HepG2 (cell line): ENCODE measurements around the gene C11orf42. TPM values are rescaled to one million over a fixed set of nuclear protein-coding genes. Genes with fewer than 3 reads are reported as not detected.

Source experiments
- ATAC-seq: fragments of 200-7000 bp; cut with Tn5 transposase; 3 replicates; pipeline ENCODE4 v1.9.1; 2020; ENCODE audit warnings: mild to moderate bottlenecking, moderate library complexity
- BruUV-seq: library from RNA; stranded (reverse); fragments of 400-500 nt; replicated peaks from 2 replicates; lab custom pipeline; 2021; lab: Mats Ljungman, UMichigan
- CTCF ChIA-PET: fragments of 300-600 bp; formaldehyde crosslinking; extraction: SDS; loops from one replicate; lab custom pipeline; 2021; ENCODE audit warnings: low total read pairs, inconsistent platforms, low intra/inter-chr PET ratio; lab: Yijun Ruan, JAX
- POLR2A ChIA-PET: fragments of 350-600 bp; sonication (Branson Sonifier 250); formaldehyde crosslinking; loops from one replicate; lab custom pipeline; 2020; ENCODE audit warnings: antibody characterized with exemption, inconsistent platforms; lab: Yijun Ruan, JAX
- DNase-seq: peaks from one replicate; pipeline ENCODE4 v3.0.0-alpha.2; 2015; ENCODE audit warnings: low spot score
- FAIRE-seq: peaks from 3 replicates; lab custom pipeline; 2011; peaks lifted over from hg19 to GRCh38; lab: Jason Lieb, UNC
- H2AFZ ChIP-seq: one replicate; pipeline ENCODE4 v1.6.1; 2011; ENCODE audit warnings: low read length, inconsistent platforms
- H3K27ac ChIP-seq: fragments of 300-600 bp; 3 replicates; pipeline ENCODE4 v1.8.0; 2011; ENCODE audit warnings: mixed run types, mild to moderate bottlenecking, mixed read lengths, low read length, inconsistent platforms; ENCODE audit not compliant: insufficient read depth; ENCODE audit errors: extremely low read length
- H3K27me3 ChIP-seq, 2 experiments: fragments of 200-600 bp in 1 of 2; 2 replicates in 1 of 2; 3 replicates in 1 of 2; pipeline versions ENCODE4 v1.6.0 to v1.8.0; 2011; ENCODE audit warnings: low read length in 2 of 2, mild to moderate bottlenecking in 2 of 2, moderate library complexity in 2 of 2, inconsistent platforms in 1 of 2; ENCODE audit not compliant: insufficient read depth in 2 of 2, control insufficient read depth in 1 of 2
- H3K36me3 ChIP-seq, 2 experiments: fragments of 200-600 bp in 1 of 2; replicated peaks in 1 of 2; 2 replicates in 1 of 2; 3 replicates in 1 of 2; pipeline versions ENCODE4 v1.5.1 to v1.8.0; 2011; ENCODE audit warnings: low read length in 2 of 2, inconsistent platforms in 1 of 2; ENCODE audit not compliant: insufficient read depth in 2 of 2, control insufficient read depth in 1 of 2
- H3K4me1 ChIP-seq: 2 replicates; pipeline ENCODE4 v1.5.1; 2012; ENCODE audit warnings: low read length, inconsistent platforms; ENCODE audit not compliant: insufficient read depth
- H3K4me2 ChIP-seq: 2 replicates; pipeline ENCODE4 v1.6.0; 2011; ENCODE audit warnings: low read depth, low read length, inconsistent platforms
- H3K4me3 ChIP-seq, 3 experiments: fragments of 200-600 bp in 1 of 3; sonication (generic), shearing (Covaris generic) in 1 of 3; replicated peaks in 1 of 3; 2 replicates each; pipeline ENCODE4 v1.5.1; 2011 to 2016; ENCODE audit warnings: low read length in 3 of 3, inconsistent platforms in 2 of 3, low read depth in 2 of 3, mild to moderate bottlenecking in 2 of 3, control low read depth in 1 of 3, mixed read lengths in 1 of 3; ENCODE audit not compliant: insufficient read depth in 1 of 3
- H3K79me2 ChIP-seq: one replicate; pipeline ENCODE4 v1.6.1; 2011; ENCODE audit warnings: low read length, inconsistent platforms; ENCODE audit not compliant: insufficient read depth
- H3K9ac ChIP-seq: 2 replicates; pipeline ENCODE4 v1.6.0; 2011; ENCODE audit warnings: mild to moderate bottlenecking, low read depth, low read length, inconsistent platforms; ENCODE audit not compliant: insufficient read depth
- H3K9me3 ChIP-seq: 2 replicates; pipeline ENCODE4 v1.5.1; 2012; ENCODE audit warnings: mild to moderate bottlenecking, low read length
- H4K20me1 ChIP-seq: 2 replicates; pipeline ENCODE4 v1.6.0; 2011; ENCODE audit warnings: inconsistent platforms, mild to moderate bottlenecking, low read length, moderate library complexity; ENCODE audit not compliant: insufficient read depth
- CENPBD1 ChIP-seq: sonication (generic); formaldehyde crosslinking; IDR thresholded peaks from 2 replicates; pipeline ENCODE4 v1.8.0; 2022; ENCODE audit warnings: missing genetic modification reagents, low read depth, mild to moderate bottlenecking, borderline replicate concordance
- CREM ChIP-seq, 2 experiments: sonication (generic) in 1 of 2; formaldehyde crosslinking in 1 of 2; IDR thresholded peaks; 2 replicates each; pipeline versions ENCODE4 v1.4.0 to v1.6.1; 2016 to 2020; ENCODE audit warnings: antibody characterized with exemption in 1 of 2, mild to moderate bottlenecking in 1 of 2, missing genetic modification reagents in 1 of 2
- DRAP1 ChIP-seq: IDR thresholded peaks from 2 replicates; pipeline ENCODE4 v1.6.1; 2016; ENCODE audit warnings: missing genetic modification reagents, missing compliant biosample characterization
- FOXK1 ChIP-seq: sonication (generic); formaldehyde crosslinking; IDR thresholded peaks from 2 replicates; pipeline ENCODE4 v1.4.0; 2020; ENCODE audit warnings: low read depth, missing genetic modification reagents, borderline replicate concordance
- HHEX ChIP-seq: IDR thresholded peaks from 2 replicates; pipeline ENCODE4 v1.6.1; 2016; ENCODE audit warnings: control low read depth
- HMGA1 ChIP-seq: sonication (generic); formaldehyde crosslinking; conservative IDR thresholded peaks from 2 replicates; pipeline ENCODE4 v1.4.0; 2020; ENCODE audit warnings: missing genetic modification reagents
- HNF1A ChIP-seq, 2 experiments: sonication (generic) in 1 of 2; formaldehyde crosslinking in 1 of 2; IDR thresholded peaks; 2 replicates each; pipeline versions ENCODE4 v1.4.0 to v1.6.1; 2016 to 2020; ENCODE audit warnings: borderline replicate concordance in 1 of 2, low read depth in 1 of 2, mild to moderate bottlenecking in 1 of 2, missing genetic modification reagents in 1 of 2
- PHF21A ChIP-seq: sonication (generic); formaldehyde crosslinking; IDR thresholded peaks from 2 replicates; pipeline ENCODE4 v1.5.0; 2020; ENCODE audit warnings: mild to moderate bottlenecking, missing genetic modification reagents
- REXO4 ChIP-seq: sonication (generic); formaldehyde crosslinking; IDR thresholded peaks from 2 replicates; pipeline ENCODE4 v1.8.0; 2022; ENCODE audit warnings: missing genetic modification reagents, mild to moderate bottlenecking, borderline replicate concordance
- SCMH1 ChIP-seq: sonication (generic); formaldehyde crosslinking; IDR thresholded peaks from 2 replicates; pipeline ENCODE4 v1.9.0; 2021; ENCODE audit warnings: missing genetic modification reagents, mild to moderate bottlenecking, borderline replicate concordance
- ZNF501 ChIP-seq: sonication (generic); formaldehyde crosslinking; IDR thresholded peaks from 2 replicates; pipeline ENCODE4 v1.5.1; 2020; ENCODE audit warnings: mild to moderate bottlenecking, moderate library complexity, missing genetic modification reagents
- ZNF589 ChIP-seq: sonication (generic); formaldehyde crosslinking; conservative IDR thresholded peaks from 2 replicates; pipeline ENCODE4 v1.8.0; 2022; ENCODE audit warnings: mild to moderate bottlenecking, moderate library complexity, missing genetic modification reagents
- ZNF639 ChIP-seq: conservative IDR thresholded peaks from 2 replicates; pipeline ENCODE4 v1.6.1; 2018; ENCODE audit warnings: missing genetic modification reagents
- ZNF746 ChIP-seq: sonication (generic); formaldehyde crosslinking; IDR thresholded peaks from 2 replicates; pipeline ENCODE4 v1.8.0; 2022; ENCODE audit warnings: mild to moderate bottlenecking, missing genetic modification reagents
- WGBS: methylation state at CpG from one replicate; pipeline ENCODE4 v1.1.6; 2017; ENCODE audit warnings: low lambda C conversion rate; 5-methylcytosine and 5-hydroxymethylcytosine counted together
- in situ Hi-C: cut with HindIII; loops from 2 replicates; pipeline ENCODE4 v1.10.0; 2017; ENCODE audit warnings: low pct_unique_long_range_greater_than_20kb; ENCODE audit not compliant: extremely low pct_ligation_motif_present
- intact Hi-C: fragments of 100-400 bp; cut with micrococcal nuclease; formaldehyde crosslinking; loops from one replicate; pipeline ENCODE4 v1.10.0; 2022; ENCODE audit not compliant: unreplicated experiment
- polyA plus RNA-seq, 8 experiments: library from polyadenylated mRNA; depleted of rRNA in 3 of 8; stranded (reverse) in 7 of 8; unstranded in 1 of 8; fragments of >200 nt; fragmentation: Illumina TruSeq in 4 of 8; extraction: Trizol in 4 of 8; gene quantifications; 2 replicates each; pipeline versions ENCODE4 v1.2.1 to v1.2.3, GENCODE V29; 2011 to 2016; ENCODE audit warnings: low read depth in 4 of 8, missing spikeins in 1 of 8, mixed read lengths in 1 of 8; ENCODE audit not compliant: insufficient read depth in 1 of 8
- total RNA-seq, 5 experiments: library from RNA; depleted of rRNA; stranded (reverse); fragments of >200 nt; fragmentation: Illumina TruSeq; extraction: Trizol; gene quantifications; 2 replicates each; pipeline ENCODE4 v1.2.3, GENCODE V29; 2016; ENCODE audit warnings: low read depth in 1 of 5

Gene C11orf42
- total and polyA plus RNA-seq, 2 of the 13 experiments (the other 11 are each of a cell fraction or from before 2014, with no cell fraction given): not detected

- TF ChIP-seq HNF1A (IDR thresholded peaks at IDR 0.05; ENCODE audit: low read depth) (no peak), HNF1A (CRISPR knock-in tag; IDR thresholded peaks at IDR 0.05; ENCODE audit: borderline replicate concordance) (no peak), HMGA1 (CRISPR knock-in tag) (no peak)
- TF ChIP-seq, all 625 proteins: peak for 0
Measured at GRCh38 chr11:6194065-6194581, 11.2 kb upstream of the C11orf42 start (continued).

GRCh38 chr11:6196396-6196795 is 9.0 kb upstream of the C11orf42 start:
- Histone ChIP-seq H3K9me3 (no peaks in the 10 kb centered on the region), H2AFZ (no peak overlapping the region), H3K4me2 (no peak overlapping the region), H3K4me3 (no peak overlapping the region), H3K27me3 (peaks cover 1 to 5% of the 10 kb centered on the region in 2 experiments; a peak in 3 of 5 replicates), H4K20me1 (no peaks in the 10 kb centered on the region), H3K36me3 (no peaks in the 10 kb centered on the region), H3K27ac (no peak overlapping the region), H3K4me1 (no peaks in the 10 kb centered on the region), H3K79me2 (no peaks in the 10 kb centered on the region), H3K9ac (no peak overlapping the region)
- ATAC-seq: no peak
- intact Hi-C loops: no loop called here
- BruUV-seq: no TSS peak
- in situ Hi-C loops: no loop called here
- ChIA-PET POLR2A (no interaction called here), CTCF (no interaction called here)
- DNase-seq: no peak
- FAIRE-seq: no peak
- WGBS: 2% methylated on average over 4 of the region's 4 CpGs
- TF ChIP-seq SCMH1 (CRISPR knock-in tag) (no peak), FOXK1 (CRISPR knock-in tag) (no peak), ZNF639 (CRISPR knock-in tag) (no peak), ZNF746 (CRISPR knock-in tag) (no peak), DRAP1 (CRISPR knock-in tag) (no peak), PHF21A (CRISPR knock-in tag) (no peak), ZNF501 (no peak), HHEX (CRISPR knock-in tag) (no peak), ZNF589 (CRISPR knock-in tag) (no peak), REXO4 (CRISPR knock-in tag) (no peak), CREM (IDR thresholded peaks at IDR 0.05) (no peak), CREM (CRISPR knock-in tag; IDR thresholded peaks at IDR 0.05) (no peak), CENPBD1 (CRISPR knock-in tag) (no peak)
